Muscle of back (tissue), 11 donors: ENCODE results near the gene KIFC3. TPM values are rescaled to one million over a fixed set of nuclear protein-coding genes. Genes with fewer than 3 reads are reported as not detected.
"Not testable (repeated sequence)": the region's sequence is repeated elsewhere in the genome, so short reads cannot be mapped to it uniquely, and the experiment has no call there.

Source experiments
- DNase-seq, 3 donors: peaks; one replicate each; pipeline versions ENCODE4 v3.0.0 to v3.0.0-alpha.2; 2013
- polyA plus RNA-seq, 10 donors: library from polyadenylated mRNA; unstranded; fragments of 120-200 nt; gene quantifications; one replicate each; pipeline ENCODE4 v1.2.1, GENCODE V29; 2013; ENCODE audit not compliant: insufficient read length in 10 of 10

Gene KIFC3
- polyA plus RNA-seq, 10 donors, result 9.6 to 22.0 (median 13.9) TPM

DNA sequence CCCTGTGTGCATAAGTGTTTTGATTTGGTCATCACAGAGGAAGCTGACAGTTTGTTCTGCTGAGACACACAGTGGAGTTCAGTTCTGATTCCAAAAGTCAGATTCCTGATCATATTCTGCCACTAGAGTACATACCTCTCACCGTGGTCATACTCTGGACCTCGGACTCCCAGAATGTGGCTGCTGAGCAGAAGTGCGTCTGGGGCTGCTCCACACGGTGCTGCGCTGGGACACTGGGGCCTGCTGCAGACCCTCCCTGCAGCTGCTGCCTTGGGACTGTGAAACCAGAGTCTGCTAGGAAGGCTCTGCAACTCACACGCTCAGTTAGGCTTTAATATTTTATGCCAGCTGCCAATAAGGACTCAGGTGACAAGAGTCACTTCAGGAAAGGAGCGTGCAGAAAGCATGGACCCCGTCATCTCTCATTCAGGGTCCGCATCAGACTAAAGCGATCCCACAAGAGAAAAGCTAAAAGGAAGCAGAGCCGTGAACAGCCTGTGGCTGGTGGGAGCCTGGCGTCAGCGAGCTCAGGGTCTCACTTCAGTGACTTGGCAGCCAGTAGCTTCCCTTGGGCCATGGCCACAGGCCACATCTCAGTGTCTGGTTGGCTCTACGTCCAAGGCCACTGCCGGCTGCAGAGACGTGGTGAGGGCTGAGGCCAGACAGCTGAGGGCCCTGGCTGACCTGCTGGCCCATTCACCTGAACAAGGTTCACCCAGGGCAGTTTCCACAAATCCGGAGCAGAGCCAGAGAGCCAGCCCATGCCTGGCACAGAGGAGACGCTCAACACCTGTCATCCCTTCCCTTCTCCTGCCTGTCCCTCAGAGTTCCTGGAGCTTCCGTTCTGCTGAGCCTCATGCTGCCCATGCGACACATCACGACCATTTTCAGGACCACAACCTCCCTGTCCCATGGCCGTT is 24.7 kb upstream of the KIFC3 start:
- no peak for DNase-seq

DNA sequence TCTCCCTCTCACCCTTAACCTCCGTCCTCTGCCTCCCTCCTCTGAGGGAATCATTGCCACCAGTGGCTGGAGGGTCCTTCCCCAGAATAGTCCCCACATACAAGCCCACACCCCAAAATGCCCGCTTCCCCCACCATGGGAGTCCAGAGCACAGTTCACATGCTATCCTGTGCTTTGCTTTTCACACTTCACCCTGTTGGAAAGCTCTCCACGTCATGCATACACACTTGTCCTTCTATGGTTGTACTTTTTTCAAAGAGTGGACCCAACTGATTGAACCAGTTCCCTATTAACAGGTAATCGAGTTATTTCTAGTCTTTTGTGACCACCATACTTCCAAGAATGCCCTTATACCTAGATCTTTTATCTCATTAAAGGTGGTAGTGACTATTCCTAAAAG is 23.8 kb upstream of the KIFC3 start:
- DNase-seq, result no peak

DNA sequence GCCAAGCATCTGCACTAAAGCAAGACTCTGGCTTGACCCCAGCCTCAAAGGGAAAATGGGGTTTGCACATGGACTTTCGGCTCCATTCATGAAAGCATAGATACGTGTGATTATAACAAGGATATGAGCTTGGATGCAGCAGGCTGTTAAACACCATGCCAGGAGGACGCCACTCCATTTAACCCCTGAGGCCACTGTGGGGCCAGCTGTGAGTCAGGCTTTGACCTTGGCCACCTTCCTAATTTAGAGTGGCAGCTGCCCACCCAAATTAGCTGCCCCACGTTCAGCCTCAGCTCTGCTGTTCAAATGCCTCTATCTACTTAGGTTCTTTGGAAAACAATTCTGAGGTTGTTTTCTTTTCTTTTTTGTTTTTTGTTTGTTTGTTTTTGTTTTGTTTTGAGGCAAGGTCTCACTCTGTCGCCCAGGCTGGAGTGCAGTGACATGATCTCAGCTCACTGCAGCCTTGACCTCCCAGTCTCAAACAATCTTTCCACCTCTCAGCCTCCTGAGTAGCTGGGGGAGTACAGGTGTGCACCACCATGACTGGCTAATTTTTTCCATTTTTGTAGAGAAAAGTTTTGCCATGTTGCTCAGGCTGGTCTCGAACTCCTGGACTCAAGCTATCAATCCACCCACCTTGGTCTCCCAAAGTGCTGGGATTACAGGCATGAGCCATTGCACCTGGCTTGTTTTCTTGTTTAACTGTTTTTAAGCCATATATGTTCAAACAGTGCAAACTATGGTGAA is 23.2 kb upstream of the KIFC3 start:
- DNase-seq, result no peak

GRCh38 chr16:57824888-57825287 is 22.6 kb upstream of the KIFC3 start:
- no peak for DNase-seq

GRCh38 chr16:57823836-57824235 is 21.5 kb upstream of the KIFC3 start:
- DNase-seq, result no peak

DNA sequence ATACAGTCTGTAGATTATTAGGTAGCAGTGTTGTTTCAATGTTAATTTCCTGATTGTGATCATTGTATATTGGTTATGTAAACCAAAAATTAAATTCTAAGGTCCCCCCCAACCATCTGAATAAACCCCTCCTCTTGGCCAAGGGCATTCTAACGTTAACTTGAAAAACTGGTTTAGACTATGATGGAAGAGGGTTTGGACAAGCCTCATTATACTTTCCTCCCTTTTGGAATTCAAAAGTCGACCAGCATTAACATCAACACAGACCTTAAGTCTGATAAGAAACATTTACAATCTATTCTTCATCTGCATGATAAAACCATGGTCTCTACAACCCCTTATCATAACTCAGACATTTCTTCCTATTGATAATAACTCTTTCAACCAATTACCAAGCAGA is 20.6 kb upstream of the KIFC3 start:
- no peak for DNase-seq

GRCh38 chr16:57822018-57822553 is 19.8 kb upstream of the KIFC3 start:
- DNase-seq, result no peak

- no peak for DNase-seq
Observed at GRCh38 chr16:57821149-57821971, 19.1 kb upstream of the KIFC3 start.

- DNase-seq, result no peak
Observed at GRCh38 chr16:57818377-57819064, 16.2 kb upstream of the KIFC3 start.

GRCh38 chr16:57817680-57818079 is 15.4 kb upstream of the KIFC3 start:
- no peak for DNase-seq

GRCh38 chr16:57815987-57816745 is 13.9 kb upstream of the KIFC3 start:
- peak; percentile 76 to 86 (median 82) for DNase-seq

DNA sequence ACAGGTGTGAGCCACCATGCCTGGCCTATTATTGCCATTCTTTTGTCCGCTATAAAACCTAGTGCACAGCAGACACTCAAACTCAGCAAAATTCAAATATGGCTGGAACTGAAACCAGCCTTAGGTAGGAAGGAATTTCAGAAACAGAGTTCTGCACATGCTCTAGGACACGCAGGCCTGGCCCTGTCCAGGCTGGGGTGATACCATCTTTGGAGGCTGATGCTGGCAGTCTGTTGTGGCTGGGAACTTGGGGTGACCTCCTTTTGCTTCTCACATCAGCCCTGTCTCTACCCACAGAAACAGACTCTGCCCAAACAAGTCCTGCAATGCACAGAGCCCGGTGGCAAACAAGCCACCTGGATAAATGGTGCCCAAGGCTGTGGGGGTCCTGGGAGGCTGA is 12.6 kb upstream of the KIFC3 start:
- DNase-seq, result no peak

GRCh38 chr16:57813466-57813865 is 11.2 kb upstream of the KIFC3 start:
- DNase-seq, result no peak

GRCh38 chr16:57811340-57811739 is 9.0 kb upstream of the KIFC3 start:
- not testable (repeated sequence) for DNase-seq

- DNase-seq, result peak in 1 of 3 donors; percentile 57
Observed at GRCh38 chr16:57810197-57811031, 8.1 kb upstream of the KIFC3 start.

GRCh38 chr16:57809276-57810196 is 7.2 kb upstream of the KIFC3 start:
- no peak for DNase-seq

DNA sequence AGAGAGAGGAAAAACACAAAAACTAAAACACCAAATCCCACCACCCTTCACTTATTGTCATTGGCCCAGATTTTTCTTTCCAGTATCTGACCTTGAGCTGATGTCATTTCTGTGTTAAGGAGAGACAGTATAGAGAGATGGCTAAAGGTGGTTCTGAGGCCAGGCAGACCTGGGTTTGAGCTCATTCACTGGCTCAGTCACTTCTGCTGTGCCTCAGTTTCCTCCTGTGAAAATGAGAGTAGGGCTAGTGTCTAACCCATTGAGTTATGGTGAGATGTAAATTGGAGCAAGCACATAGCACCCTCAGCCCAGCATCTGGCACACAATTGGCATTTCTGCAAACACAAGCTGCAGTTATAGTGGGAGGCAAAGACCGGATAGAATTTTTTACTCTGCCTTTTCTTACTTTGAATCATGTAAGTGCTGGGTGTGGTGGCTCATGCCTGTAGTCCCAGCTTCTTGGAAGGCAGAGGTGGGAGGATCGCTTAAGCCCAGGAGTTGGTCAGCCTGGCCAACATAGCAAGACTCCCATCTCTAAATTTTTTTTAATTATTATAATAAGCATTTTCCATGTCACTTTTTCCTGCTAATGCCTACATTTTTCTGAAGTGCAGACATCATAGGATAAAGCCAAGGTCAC is 6.4 kb upstream of the KIFC3 start:
- no peak for DNase-seq
